Vagina (tissue), 2 donors: ENCODE results near the gene PTPRD.

Experiments
- POLR2AphosphoS5 ChIP-seq, 2 donors: sonication (generic); formaldehyde crosslinking; IDR thresholded peaks; one replicate each; pipeline ENCODE4 v1.9.0; 2017; ENCODE audit warnings: antibody characterized with exemption in 2 of 2, mild to moderate bottlenecking in 2 of 2, low read depth in 1 of 2; ENCODE audit not compliant: insufficient read depth in 1 of 2
- TF ChIP-seq, protein P1 (sequence below), 3 experiments: fragments of 450-650 bp in 2 of 3; fragments of 200-600 bp in 1 of 3; sonication (generic) in 1 of 3; IDR thresholded peaks; one replicate each; pipeline ENCODE4 v1.5.1; 2017 to 2019; ENCODE audit warnings: antibody characterized with exemption in 3 of 3, mild to moderate bottlenecking in 2 of 3, moderate library complexity in 2 of 3

DNA sequence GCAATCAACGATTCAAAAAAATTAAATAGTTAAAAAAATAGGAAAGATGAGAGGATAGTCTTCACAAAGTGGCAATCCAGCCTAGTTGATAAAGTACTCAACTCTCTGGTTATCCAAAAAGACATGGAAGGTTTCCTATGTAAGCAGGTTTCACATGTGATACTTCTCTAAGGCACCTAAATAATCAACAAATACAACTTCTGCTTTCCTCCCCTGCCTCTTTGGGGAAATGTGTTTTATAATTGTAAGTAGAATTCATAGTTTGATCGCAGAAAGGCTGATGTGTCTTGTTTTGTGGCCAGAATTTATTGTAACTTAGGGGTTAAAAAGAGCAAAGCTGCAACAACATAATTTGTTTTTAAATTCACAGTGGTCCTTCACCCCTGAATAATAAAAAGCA, 1957.7 kb downstream of the PTPRD start:
- TF ChIP-seq, protein P1, sequence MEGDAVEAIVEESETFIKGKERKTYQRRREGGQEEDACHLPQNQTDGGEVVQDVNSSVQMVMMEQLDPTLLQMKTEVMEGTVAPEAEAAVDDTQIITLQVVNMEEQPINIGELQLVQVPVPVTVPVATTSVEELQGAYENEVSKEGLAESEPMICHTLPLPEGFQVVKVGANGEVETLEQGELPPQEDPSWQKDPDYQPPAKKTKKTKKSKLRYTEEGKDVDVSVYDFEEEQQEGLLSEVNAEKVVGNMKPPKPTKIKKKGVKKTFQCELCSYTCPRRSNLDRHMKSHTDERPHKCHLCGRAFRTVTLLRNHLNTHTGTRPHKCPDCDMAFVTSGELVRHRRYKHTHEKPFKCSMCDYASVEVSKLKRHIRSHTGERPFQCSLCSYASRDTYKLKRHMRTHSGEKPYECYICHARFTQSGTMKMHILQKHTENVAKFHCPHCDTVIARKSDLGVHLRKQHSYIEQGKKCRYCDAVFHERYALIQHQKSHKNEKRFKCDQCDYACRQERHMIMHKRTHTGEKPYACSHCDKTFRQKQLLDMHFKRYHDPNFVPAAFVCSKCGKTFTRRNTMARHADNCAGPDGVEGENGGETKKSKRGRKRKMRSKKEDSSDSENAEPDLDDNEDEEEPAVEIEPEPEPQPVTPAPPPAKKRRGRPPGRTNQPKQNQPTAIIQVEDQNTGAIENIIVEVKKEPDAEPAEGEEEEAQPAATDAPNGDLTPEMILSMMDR (IDR thresholded peaks at IDR 0.05): no peak
- no peak for TF ChIP-seq POLR2AphosphoS5 (IDR thresholded peaks at IDR 0.05; ENCODE audit: insufficient read depth in 1 of 2, low read depth in 1 of 2)
